Right cardiac atrium (tissue), 5 donors: ENCODE measurements around the gene NOL4L. TPM values are rescaled to one million over a fixed set of nuclear protein-coding genes. Genes with fewer than 3 reads are reported as not detected.
"Not testable (repeated sequence)": the region's sequence is repeated elsewhere in the genome, so short reads cannot be mapped to it uniquely, and the experiment has no call there.

Experiments
- ATAC-seq, 2 donors: fragments of 200-7000 bp; cut with Tn5 transposase; one replicate each; pipeline versions ENCODE4 v1.8.0 to v1.9.1; 2020; ENCODE audit warnings: moderate library complexity in 2 of 2, mild to moderate bottlenecking in 1 of 2
- DNase-seq, 3 donors: peaks; one replicate each; pipeline ENCODE4 v3.0.0-alpha.2; 2020
- H3K27ac ChIP-seq: one replicate; pipeline ENCODE4 v1.5.1; 2013; ENCODE audit warnings: mild to moderate bottlenecking, low read length, control low read depth, moderate library complexity
- H3K27me3 ChIP-seq: one replicate; pipeline ENCODE4 v1.6.1; 2013; ENCODE audit not compliant: control insufficient read depth, insufficient read depth
- H3K4me1 ChIP-seq: one replicate; pipeline ENCODE4 v1.6.1; 2013; ENCODE audit warnings: low read length; ENCODE audit not compliant: control insufficient read depth, insufficient read depth
- H3K4me3 ChIP-seq: one replicate; pipeline ENCODE4 v1.5.1; 2013; ENCODE audit warnings: low read length, control low read depth
- H3K9me3 ChIP-seq: one replicate; pipeline ENCODE4 v1.6.1; 2013; ENCODE audit warnings: low read length; ENCODE audit not compliant: control insufficient read depth
- WGBS: extraction: QIAGEN DNeasy Blood & Tissue Kit; methylation state at CpG from one replicate; pipeline ENCODE4 v1.1.7; 2013; 5-methylcytosine and 5-hydroxymethylcytosine counted together
- intact Hi-C, 4 donors: fragments of 100-400 bp; cut with DNase I; formaldehyde crosslinking; loops; one replicate each; pipeline versions ENCODE4 v1.11.0 to v1.14.0; 2022 to 2023
- polyA plus RNA-seq: library from polyadenylated mRNA; stranded (reverse); fragments of 200-250 nt; gene quantifications from one replicate; pipeline ENCODE4 v1.2.3, GENCODE V29; 2013
- total RNA-seq, 4 donors: library from RNA; stranded (reverse); fragmentation: NEBNext Ultra II Directional; extraction: Animal tissue kit (Norgen Biotek cat#: 25700); gene quantifications; one replicate each; pipeline ENCODE4 v1.2.1, GENCODE V29; 2021
- donor health status: healthy with polysubstance abuse.
- donor health status: DM: no; HTN: yes; CAD: no.
- donor health status: DM: no; HTN: no; CAD: no.
- donor health status: DM: no; HTN: yes; CAD: no; lungs with severe emphysema.
- donor health status: DM: yes; HTN: yes; CAD: no.

NOL4L gene
- total and polyA plus RNA-seq, 5 donors: 6.5 to 10.9 (median 8.3) TPM

DNA sequence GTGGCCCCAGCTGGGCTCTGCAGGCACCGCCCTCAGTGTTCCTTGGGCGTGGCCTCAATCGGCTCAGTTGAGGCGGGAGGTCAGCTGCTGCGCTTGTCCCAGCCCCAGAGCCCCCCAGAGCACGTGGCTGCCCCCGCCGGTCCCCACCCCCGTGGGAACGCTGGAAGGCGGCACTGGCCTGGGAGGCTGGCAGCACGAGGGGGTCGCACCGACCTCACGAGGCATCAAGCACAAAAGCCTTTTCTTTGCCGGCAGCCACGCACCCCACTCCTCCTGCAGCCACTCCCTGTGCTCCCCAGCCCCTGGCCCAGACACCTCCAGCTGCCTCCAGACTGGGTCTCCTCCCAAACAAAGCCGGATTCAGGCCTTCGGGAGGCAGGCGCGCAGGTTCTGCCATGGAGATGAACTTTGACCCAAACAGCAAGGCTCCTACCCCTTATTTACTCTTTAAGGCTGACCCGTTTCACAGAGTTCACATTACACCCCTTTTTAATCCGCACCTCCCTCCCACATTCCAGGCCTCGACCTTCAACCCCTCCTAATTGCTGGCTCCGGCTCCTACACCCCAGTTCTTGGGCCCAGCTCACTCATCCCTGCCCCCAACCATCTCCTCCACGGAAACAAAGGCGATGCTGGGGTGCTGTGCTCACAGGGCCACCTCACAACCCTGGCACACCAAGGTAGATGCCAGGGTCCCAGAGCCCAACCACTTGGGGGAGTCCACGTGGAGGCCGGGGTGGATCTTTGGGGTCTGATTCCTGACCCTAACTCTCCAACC lies 111.7 kb downstream of the NOL4L start:
- intact Hi-C loops: no loop called here
- ATAC-seq: no peak
- H3K9me3 ChIP-seq: no peaks in the 10 kb centered on the region
- WGBS: 51% methylated on average over 29 of the region's 29 CpGs
- no peak overlapping the region for H3K4me3 ChIP-seq
- peak overlapping the region; percentile 2 for H3K27ac ChIP-seq
- no peaks in the 10 kb centered on the region for H3K27me3 ChIP-seq
- DNase-seq: peak in 1 of 3 donors; percentile 55
- H3K4me1 ChIP-seq: peaks cover 14% of the 10 kb centered on the region

DNA sequence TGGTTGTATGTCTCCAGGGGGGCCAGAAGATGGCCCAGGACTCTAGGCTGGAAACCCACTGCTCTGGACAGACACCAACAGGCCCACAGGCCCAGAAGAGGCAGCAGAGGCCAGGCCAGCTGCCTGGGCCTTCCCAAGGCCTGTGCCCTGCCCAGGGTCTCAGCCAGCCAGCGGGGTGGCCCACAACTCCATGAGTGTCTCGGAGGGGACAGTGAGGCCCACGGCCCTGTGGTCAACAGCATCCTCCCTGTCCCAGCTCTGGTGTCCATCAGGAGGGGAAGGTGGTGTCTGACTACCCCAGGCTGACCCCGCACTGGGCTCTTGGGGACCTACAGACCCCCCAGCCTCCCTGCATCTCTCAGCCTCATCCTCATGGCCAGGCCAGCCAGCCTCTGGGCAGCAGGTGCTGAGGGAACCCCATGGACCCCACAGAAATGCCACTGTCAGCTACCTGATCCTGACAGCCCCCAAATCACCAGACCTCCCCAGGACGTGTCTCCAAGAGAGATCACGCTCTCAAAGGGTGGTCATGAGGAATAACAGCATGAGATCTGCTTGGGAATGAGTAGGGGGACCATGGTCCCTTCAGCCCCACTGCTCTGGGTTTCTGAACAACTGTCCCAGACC lies 112.4 kb downstream of the NOL4L start:
- Histone ChIP-seq H3K4me1 (peaks cover 14% of the 10 kb centered on the region), H3K4me3 (no peak overlapping the region), H3K9me3 (no peaks in the 10 kb centered on the region), H3K27me3 (no peaks in the 10 kb centered on the region), H3K27ac (peak overlapping the region; percentile 2)
- DNase-seq: peak in 1 of 3 donors; percentile 38
- 93% methylated on average over 6 of the region's 6 CpGs for WGBS
- no peak for ATAC-seq
- intact Hi-C loops: no loop called here

DNA sequence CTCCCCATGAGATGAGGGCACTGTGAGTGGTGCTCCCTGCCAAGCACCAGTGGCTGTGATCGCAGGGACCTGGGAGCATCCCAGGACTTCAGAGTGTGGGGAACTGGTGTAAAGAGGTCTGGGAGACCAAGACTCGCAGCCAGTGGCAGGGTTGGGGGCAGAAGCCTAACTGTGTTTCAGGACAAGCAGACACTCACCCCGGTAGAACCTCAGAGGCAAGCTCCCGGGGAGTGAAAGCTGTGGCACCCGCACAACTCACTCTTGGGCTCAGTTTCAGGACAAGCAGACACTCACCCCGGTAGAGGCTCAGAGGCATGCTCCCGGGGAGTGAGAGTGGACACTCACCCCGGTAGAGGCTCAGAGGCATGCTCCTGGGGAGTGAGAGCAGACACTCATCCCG lies 114.2 kb downstream of the NOL4L start:
- H3K4me1 ChIP-seq: peaks cover 14% of the 10 kb centered on the region

DNA sequence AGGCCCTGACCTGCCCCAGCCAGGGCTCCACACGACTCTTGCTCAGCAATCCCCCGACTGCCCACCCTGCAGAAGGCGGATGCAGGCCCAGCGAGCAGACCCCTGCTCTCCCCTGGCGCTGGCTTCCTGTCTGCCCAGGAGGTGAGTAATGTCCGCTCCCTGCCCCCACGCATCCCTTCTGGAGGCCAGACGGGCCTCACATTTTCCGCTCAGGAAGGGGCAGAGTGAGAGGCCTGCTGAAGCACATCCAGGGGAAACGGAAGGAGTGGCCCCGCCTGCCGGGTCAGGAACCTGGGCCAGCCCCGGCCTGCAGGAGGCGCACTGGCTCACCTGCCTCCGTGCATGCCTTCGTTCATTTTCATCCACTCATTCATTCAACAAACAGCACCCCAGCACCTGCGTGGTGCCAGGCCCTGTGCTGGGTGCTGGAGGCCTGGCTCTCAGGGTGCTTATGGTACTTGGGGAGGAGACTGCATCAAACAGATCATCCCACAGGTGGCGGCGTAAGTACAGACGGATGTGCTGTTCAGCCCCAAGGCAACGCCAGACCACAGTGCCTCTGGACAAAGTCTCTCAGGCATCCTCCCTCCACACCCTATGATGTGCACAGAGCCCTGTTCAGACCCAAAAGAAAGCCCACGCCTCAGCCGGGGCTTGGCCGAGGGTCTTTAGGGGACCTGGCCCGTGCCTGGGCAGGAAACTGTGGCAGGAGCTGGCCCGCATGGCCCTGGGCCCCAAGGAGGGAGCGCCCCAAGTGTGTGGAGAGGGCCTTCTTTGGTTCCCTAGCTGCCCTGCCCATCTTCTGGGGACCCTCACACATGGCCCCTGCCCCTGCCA lies 114.9 kb downstream of the NOL4L start:
- ATAC-seq (peak; percentile 63 to 83), DNase-seq (peak; percentile 85 to 90 (median 90))
- Histone ChIP-seq H3K9me3 (no peaks in the 10 kb centered on the region), H3K27me3 (no peaks in the 10 kb centered on the region), H3K27ac (peak overlapping the region; percentile 65), H3K4me1 (peaks cover 14% of the 10 kb centered on the region), H3K4me3 (no peak overlapping the region)
- 61% methylated on average over 27 of the region's 27 CpGs for WGBS
- intact Hi-C loops: no loop called here

More for the DNA sequence above, 114.2 kb downstream of the NOL4L start:
- WGBS: 57% methylated on average over 9 of the region's 9 CpGs
- H3K27ac ChIP-seq: peak overlapping the region; percentile 28
- H3K4me3 ChIP-seq: no peak overlapping the region
- DNase-seq (peak in 1 of 3 donors; percentile 28), ATAC-seq (no peak)
- intact Hi-C loops: no loop called here
- H3K27me3 ChIP-seq: no peaks in the 10 kb centered on the region
- no peaks in the 10 kb centered on the region for H3K9me3 ChIP-seq

DNA sequence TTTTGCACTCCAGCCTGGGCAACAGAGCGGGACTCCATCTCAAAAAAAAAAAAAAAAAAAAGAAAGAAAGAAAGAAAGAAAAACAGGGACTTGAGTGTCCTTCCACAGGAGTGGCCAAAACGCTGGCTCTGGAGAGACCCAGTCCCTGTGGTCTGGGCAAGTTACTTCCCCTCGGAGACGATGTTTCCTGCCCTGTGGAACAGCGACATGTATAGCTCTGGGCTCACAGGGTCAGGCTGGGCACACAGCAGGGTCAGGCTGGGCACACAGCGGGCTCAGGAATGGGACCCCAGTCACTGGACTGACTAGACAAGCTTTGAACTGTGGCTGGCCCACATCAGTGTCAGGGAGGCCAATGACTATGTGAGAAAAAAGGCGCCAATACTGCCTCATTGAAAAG lies 116.3 kb downstream of the NOL4L start:
- intact Hi-C loops: no loop called here

DNA sequence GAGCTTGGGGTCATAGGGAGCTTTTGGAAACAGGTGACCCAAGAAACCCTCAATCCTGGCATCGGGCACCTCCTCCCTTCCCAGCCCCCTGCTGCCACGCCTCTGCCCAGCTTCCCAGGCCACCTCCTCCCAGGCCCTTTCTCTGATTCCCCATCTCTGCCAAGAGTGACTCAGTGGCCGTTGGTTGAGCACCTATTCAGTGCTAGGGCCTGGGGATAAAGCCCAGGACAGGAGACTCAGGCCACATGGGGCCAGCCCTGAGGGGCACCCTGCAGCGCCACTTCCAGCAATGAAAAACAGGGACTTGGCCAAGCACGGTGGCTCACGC lies 116.9 kb downstream of the NOL4L start:
- peaks cover 7% of the 10 kb centered on the region for H3K4me1 ChIP-seq
- no peak overlapping the region for H3K27ac ChIP-seq
- 91% methylated on average over 6 of the region's 6 CpGs for WGBS
- H3K4me3 ChIP-seq: no peak overlapping the region
- intact Hi-C loops: no loop called here
- no peaks in the 10 kb centered on the region for H3K27me3 ChIP-seq
- DNase-seq: peak in 1 of 3 donors; percentile 25
- ATAC-seq: no peak
- no peaks in the 10 kb centered on the region for H3K9me3 ChIP-seq

More for the DNA sequence above, 116.3 kb downstream of the NOL4L start:
- Histone ChIP-seq H3K9me3 (no peaks in the 10 kb centered on the region), H3K4me3 (no peak overlapping the region), H3K4me1 (peaks cover 7% of the 10 kb centered on the region), H3K27ac (no peak overlapping the region), H3K27me3 (no peaks in the 10 kb centered on the region)
- ATAC-seq (no peak), DNase-seq (peak in 2 of 3 donors; percentile 24 to 43)
- 74% methylated on average over 7 of the region's 7 CpGs for WGBS

DNA sequence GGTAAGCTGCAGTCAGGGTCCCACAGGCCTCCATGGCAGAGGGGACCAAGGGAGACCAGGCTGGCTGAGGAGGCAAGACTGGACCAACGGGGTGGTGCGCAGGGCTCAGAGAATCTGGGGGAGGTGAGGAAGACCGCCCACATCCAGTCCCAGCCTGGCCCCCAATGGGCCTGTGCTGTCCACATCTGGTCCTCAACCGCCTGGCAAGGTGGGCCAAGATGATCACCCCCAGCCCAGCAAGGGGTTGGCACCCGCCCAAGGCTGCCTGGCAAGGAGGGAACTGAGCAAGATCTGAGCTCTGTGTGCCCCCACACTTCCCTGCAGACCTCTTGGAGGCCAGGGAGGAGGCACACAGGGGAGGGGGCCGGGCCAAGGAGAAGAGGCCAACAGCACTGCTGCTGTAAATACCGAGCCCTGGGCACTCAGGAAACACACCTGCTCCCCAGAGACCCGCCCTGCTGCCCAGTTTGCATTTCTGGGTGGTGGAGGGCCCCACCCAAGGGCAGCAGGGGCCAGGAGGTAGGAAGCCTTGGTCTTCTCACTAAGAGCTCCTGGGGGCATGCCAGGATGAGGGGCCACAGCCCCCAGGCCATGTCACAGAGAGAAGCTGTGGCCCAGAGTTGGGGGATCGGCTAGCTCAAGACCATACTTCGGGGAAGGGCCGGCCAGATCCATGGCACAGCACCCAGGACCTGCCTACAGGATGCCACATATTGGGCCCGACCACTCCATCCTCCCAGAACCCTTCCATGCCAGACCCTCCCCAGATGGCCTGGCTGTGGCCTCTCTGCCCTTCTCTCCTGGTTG lies 117.4 kb downstream of the NOL4L start:
- Histone ChIP-seq H3K27me3 (no peaks in the 10 kb centered on the region), H3K9me3 (no peaks in the 10 kb centered on the region), H3K4me1 (peaks cover 9% of the 10 kb centered on the region), H3K27ac (no peak overlapping the region), H3K4me3 (no peak overlapping the region)
- 92% methylated on average over 12 of the region's 12 CpGs for WGBS
- intact Hi-C loops: no loop called here
- no peak for ATAC-seq
- peak in 2 of 3 donors; percentile 66 to 68 for DNase-seq

DNA sequence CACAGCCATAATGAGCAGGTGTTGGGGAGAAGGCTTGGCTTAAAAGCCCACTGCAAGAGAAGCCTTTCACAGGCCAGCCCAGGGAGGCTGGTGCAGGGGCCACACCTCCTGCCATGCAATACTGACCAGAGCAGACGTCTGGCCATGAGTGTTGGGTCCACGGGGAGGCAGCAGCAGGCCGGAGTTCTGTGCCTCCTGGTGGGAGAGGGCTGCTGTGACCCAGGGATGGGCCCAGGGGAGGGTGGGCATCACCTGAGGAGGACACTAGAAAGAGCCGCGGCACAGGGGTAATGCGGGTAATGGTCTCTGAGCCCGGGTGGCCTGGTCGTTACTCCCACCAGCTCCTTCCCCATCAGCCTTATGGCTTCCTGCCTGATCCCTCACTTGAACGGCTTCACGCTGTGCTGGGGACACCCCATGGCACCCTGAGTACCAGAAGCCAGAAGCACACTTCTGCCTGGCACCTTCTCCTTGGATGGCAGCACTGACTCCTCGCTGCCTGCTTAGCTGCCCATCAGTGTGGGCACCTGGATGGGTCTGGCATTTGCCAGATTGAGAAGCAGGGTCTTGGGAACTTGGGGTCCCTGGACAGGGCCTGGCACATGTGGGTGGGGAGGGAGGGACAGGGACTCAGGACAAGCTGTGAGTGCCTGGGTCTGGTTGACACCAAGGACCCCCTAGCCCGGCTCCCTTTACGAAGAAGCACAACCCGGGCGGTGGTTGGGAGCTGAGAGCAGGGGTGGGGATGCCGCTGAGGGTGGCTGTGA lies 118.2 kb downstream of the NOL4L start:
- ATAC-seq (no peak), DNase-seq (peak; percentile 18 to 53 (median 51))
- Histone ChIP-seq H3K4me3 (no peak overlapping the region), H3K27me3 (no peaks in the 10 kb centered on the region), H3K27ac (no peak overlapping the region), H3K9me3 (no peaks in the 10 kb centered on the region), H3K4me1 (peaks cover 9% of the 10 kb centered on the region)
- intact Hi-C loops: no loop called here
- 70% methylated on average over 16 of the region's 16 CpGs for WGBS

DNA sequence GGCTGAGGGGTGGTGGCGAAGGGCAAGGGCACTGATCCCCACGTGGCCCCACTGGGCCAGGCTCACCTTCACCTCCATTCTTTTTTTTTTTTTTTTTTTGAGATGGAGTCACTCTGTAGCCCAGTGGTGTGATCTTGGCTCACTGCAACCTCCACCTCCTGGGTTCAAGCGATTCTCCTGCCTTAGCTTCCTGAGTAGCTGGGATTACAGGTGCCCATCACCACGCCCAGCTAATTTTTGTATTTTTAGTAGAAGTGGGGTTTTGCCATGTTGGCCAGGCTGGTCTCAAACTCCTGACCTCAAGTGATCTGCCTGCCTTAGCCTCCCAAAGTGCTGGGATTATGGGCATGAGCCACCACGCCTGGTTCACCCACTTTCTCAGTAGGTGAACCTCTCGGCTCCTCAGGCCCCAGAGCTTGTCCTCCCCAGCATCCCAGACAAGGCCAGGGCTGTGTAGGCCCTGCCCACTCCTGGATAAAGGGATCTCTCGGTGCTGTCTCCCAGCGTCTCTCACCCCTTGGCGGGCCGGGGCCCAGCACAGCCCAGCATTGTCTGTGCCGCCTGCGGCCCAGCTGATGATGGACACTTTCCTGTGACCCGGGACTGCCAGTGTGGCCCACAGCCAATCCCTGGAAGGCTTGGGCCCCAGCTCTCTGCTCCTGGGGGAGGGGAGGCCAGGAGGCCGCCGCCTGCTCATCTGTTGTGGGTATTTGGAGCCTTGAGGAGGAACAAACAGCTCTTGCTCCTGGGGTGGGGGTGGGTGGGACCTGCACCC lies 119.0 kb downstream of the NOL4L start:
- H3K27me3 ChIP-seq, intact Hi-C loops, H3K4me1 ChIP-seq, H3K9me3 ChIP-seq, H3K4me3 ChIP-seq, ATAC-seq: not testable (repeated sequence)
- peak overlapping the region; percentile 5 for H3K27ac ChIP-seq
- peak; percentile 33 to 70 (median 62) for DNase-seq
- 67% methylated on average over 15 of the region's 15 CpGs for WGBS
